SH-SY5Y (cell line): ENCODE measurements around the gene ALDH6A1.

Experiments used
- GATA2 ChIP-seq: IDR thresholded peaks from 2 replicates; pipeline ENCODE4 v1.6.1; 2011; ENCODE audit warnings: mild to moderate bottlenecking, low read depth, low read length
- GATA3 ChIP-seq: IDR thresholded peaks from 2 replicates; pipeline ENCODE4 v1.6.1; 2011; ENCODE audit warnings: low read depth, mild to moderate bottlenecking, low read length, moderate library complexity

The ALDH6A1 gene

GRCh38 chr14:74084277-74085046 lies at the start of gene ALDH6A1, which contains the start of gene LIN52:
Gene ALDH6A1 (minus strand): TSS chr14:74084453. CDS start chr14:74084394, 59 bp downstream.
Gene LIN52 (plus strand): TSS chr14:74084956. CDS start chr14:74084975, 19 bp downstream.
- TF ChIP-seq GATA2 = no peak

GRCh38 chr14:74127634-74128033 lies 43.4 kb upstream of the ALDH6A1 start:
- TF ChIP-seq GATA2 = no peak
- no peak for TF ChIP-seq GATA3

- TF ChIP-seq GATA2 (no peak), GATA3 (no peak)
Measured at GRCh38 chr14:74126315-74127013, 42.2 kb upstream of the ALDH6A1 start.

- TF ChIP-seq GATA3 = no peak
- no peak for TF ChIP-seq GATA2
Measured at GRCh38 chr14:74109369-74109768, 25.1 kb upstream of the ALDH6A1 start.

- no peak for TF ChIP-seq GATA2
- TF ChIP-seq GATA3 = no peak
Measured at GRCh38 chr14:74105381-74105780, 21.1 kb upstream of the ALDH6A1 start.

- TF ChIP-seq GATA2 = no peak
- TF ChIP-seq GATA3 = no peak
Measured at GRCh38 chr14:74089251-74090020, 5.2 kb upstream of the ALDH6A1 start.

GRCh38 chr14:74085828-74086227 lies 1.6 kb upstream of the ALDH6A1 start:
- no peak for TF ChIP-seq GATA3
- no peak for TF ChIP-seq GATA2

- TF ChIP-seq GATA2 (no peak), GATA3 (no peak)
Measured at GRCh38 chr14:74085047-74085637, 889 bp upstream of the ALDH6A1 start.

GRCh38 chr14:74083784-74084276 lies 423 bp downstream of the ALDH6A1 start:
- TF ChIP-seq GATA3 = no peak
- no peak for TF ChIP-seq GATA2

- TF ChIP-seq GATA3 = no peak
- TF ChIP-seq GATA2 = no peak
Measured at GRCh38 chr14:74083161-74083560, 1.1 kb downstream of the ALDH6A1 start.

- TF ChIP-seq GATA3 = no peak
- no peak for TF ChIP-seq GATA2
Measured at GRCh38 chr14:74081491-74081890, 2.8 kb downstream of the ALDH6A1 start.

GRCh38 chr14:74080820-74081460 lies 3.3 kb downstream of the ALDH6A1 start:
- TF ChIP-seq GATA2 (no peak), GATA3 (no peak)

GRCh38 chr14:74077401-74077800 lies 6.9 kb downstream of the ALDH6A1 start:
- TF ChIP-seq GATA2 (no peak), GATA3 (no peak)
